B cell (primary cell): ENCODE data around the gene FOXE3. TPM values are rescaled to one million over a fixed set of nuclear protein-coding genes. Genes with fewer than 3 reads are reported as not detected.

ENCODE experiments used
- ATAC-seq: fragments of 200-7000 bp; cut with Tn5 transposase; one replicate; pipeline ENCODE4 v1.10.0; 2021; ENCODE audit warnings: low read depth, mild to moderate bottlenecking, moderate number of reproducible peaks, moderate library complexity
- CTCF ChIA-PET: fragments of 350-600 bp; sonication (Branson Sonifier 250); formaldehyde crosslinking; loops from one replicate; lab custom pipeline; 2021; ENCODE audit warnings: antibody characterized with exemption, inconsistent platforms; lab: Charles Lee
- POLR2A ChIA-PET: fragments of 350-600 bp; sonication (Branson Sonifier 250); formaldehyde crosslinking; loops from one replicate; lab custom pipeline; 2021; ENCODE audit warnings: antibody characterized with exemption; lab: Charles Lee
- DNase-seq: peaks from one replicate; pipeline ENCODE4 v3.0.0; 2013
- H2AFZ ChIP-seq: 2 replicates; pipeline ENCODE4 v1.6.1; 2012; ENCODE audit warnings: mild to moderate bottlenecking, low read depth, low read length; ENCODE audit not compliant: insufficient read depth, poor library complexity, severe bottlenecking
- H3K27ac ChIP-seq, 2 donors: 1 replicate in 1 of 2; 2 replicates in 1 of 2; pipeline ENCODE4 v1.5.1; 2012 to 2013; ENCODE audit warnings: low read length in 2 of 2, mild to moderate bottlenecking in 2 of 2, moderate library complexity in 1 of 2
- H3K27me3 ChIP-seq, 4 experiments: fragments of 200-600 bp in 1 of 4; sonication (generic) in 1 of 4; replicated peaks in 1 of 4; 1 replicate in 2 of 4; 2 replicates in 2 of 4; pipeline versions ENCODE4 v1.6.1 to v1.7.0; 2013 to 2016; ENCODE audit warnings: low read length in 3 of 4, mild to moderate bottlenecking in 2 of 4, mixed read lengths in 1 of 4, moderate library complexity in 1 of 4; ENCODE audit not compliant: insufficient read depth in 4 of 4, control insufficient read depth in 3 of 4; ENCODE audit errors: control extremely low read depth in 1 of 4
- H3K36me3 ChIP-seq, 2 experiments: replicated peaks in 1 of 2; 1 replicate in 1 of 2; 2 replicates in 1 of 2; pipeline versions ENCODE4 v1.6.1 to v1.7.1; 2013; ENCODE audit warnings: low read length in 1 of 2; ENCODE audit not compliant: insufficient read depth in 2 of 2, control insufficient read depth in 1 of 2; ENCODE audit errors: control extremely low read depth in 1 of 2, extremely low read depth in 1 of 2
- H3K4me1 ChIP-seq, 2 donors: fragments of 200-600 bp in 1 of 2; sonication (generic) in 1 of 2; 1 replicate in 1 of 2; 2 replicates in 1 of 2; pipeline versions ENCODE4 v1.5.1 to v1.6.1; 2013 to 2017; ENCODE audit warnings: low read length in 2 of 2; ENCODE audit not compliant: control insufficient read depth in 2 of 2, insufficient read depth in 2 of 2
- H3K4me2 ChIP-seq: replicated peaks from 2 replicates; pipeline ENCODE3; 2012; ENCODE audit warnings: mild to moderate bottlenecking, low read depth, low read length; ENCODE audit not compliant: poor library complexity, severe bottlenecking
- H3K4me3 ChIP-seq, 5 experiments: fragments of 200-600 bp in 1 of 5; sonication (generic) in 1 of 5; 1 replicate in 3 of 5; 2 replicates in 2 of 5; pipeline versions ENCODE4 v1.5.1 to v1.7.0; 2011 to 2016; ENCODE audit warnings: low read length in 4 of 5, mild to moderate bottlenecking in 4 of 5, low read depth in 2 of 5, control low read depth in 1 of 5, moderate library complexity in 1 of 5; ENCODE audit not compliant: insufficient read depth in 1 of 5; ENCODE audit errors: control extremely low read depth in 1 of 5, extremely low read depth in 1 of 5
- H3K79me2 ChIP-seq: fragments of 200-600 bp; sonication (generic); one replicate; pipeline ENCODE4 v1.6.0; 2016; ENCODE audit warnings: low read length; ENCODE audit not compliant: control insufficient read depth, insufficient read depth
- H3K9ac ChIP-seq: fragments of 200-600 bp; sonication (generic); 2 replicates; pipeline ENCODE4 v1.6.1; 2017; ENCODE audit warnings: mild to moderate bottlenecking, low read length, moderate library complexity
- H3K9me3 ChIP-seq, 3 donors: one replicate each; pipeline versions ENCODE4 v1.6.1 to v1.7.1; 2013; ENCODE audit warnings: low read length in 2 of 3; ENCODE audit not compliant: control insufficient read depth in 2 of 3, insufficient read depth in 1 of 3; ENCODE audit errors: control extremely low read depth in 1 of 3
- H4K20me1 ChIP-seq: 2 replicates; pipeline ENCODE4 v1.6.0; 2012; ENCODE audit warnings: mild to moderate bottlenecking, low read length; ENCODE audit not compliant: insufficient read depth, control insufficient read depth, poor library complexity, severe bottlenecking
- H3K27ac Mint-ChIP-seq: one replicate; pipeline ENCODE4 v1.8.0; 2021; ENCODE audit warnings: mixed read lengths
- H3K27me3 Mint-ChIP-seq: one replicate; pipeline ENCODE4 v1.8.0; 2021; ENCODE audit warnings: mixed read lengths
- H3K4me1 Mint-ChIP-seq: one replicate; pipeline ENCODE4 v1.8.0; 2021; ENCODE audit warnings: mixed read lengths
- H3K4me3 Mint-ChIP-seq: one replicate; pipeline ENCODE4 v1.8.0; 2021; ENCODE audit warnings: mixed read lengths
- H3K9me3 Mint-ChIP-seq: one replicate; pipeline ENCODE4 v1.8.0; 2022; ENCODE audit warnings: mixed read lengths; ENCODE audit not compliant: insufficient read depth
- CTCF ChIP-seq: fragments of 200-600 bp; IDR thresholded peaks from one replicate; pipeline ENCODE4 v1.8.0; 2022; ENCODE audit warnings: antibody characterized with exemption, mild to moderate bottlenecking
- EZH2 ChIP-seq: IDR thresholded peaks from 2 replicates; pipeline ENCODE4 v1.6.1; 2012; ENCODE audit warnings: borderline replicate concordance, low read depth, mild to moderate bottlenecking, moderate library complexity, low read length; ENCODE audit not compliant: insufficient read depth, poor library complexity, severe bottlenecking
- WGBS: methylation state at CpG from one replicate; pipeline ENCODE4 v1.1.5; 2013; ENCODE audit warnings: missing lambda C conversion rate; ENCODE audit not compliant: insufficient coverage; 5-methylcytosine and 5-hydroxymethylcytosine counted together
- intact Hi-C: fragments of 100-400 bp; cut with micrococcal nuclease; formaldehyde crosslinking; loops from one replicate; pipeline ENCODE4 v1.10.0; 2022
- polyA plus RNA-seq: library from polyadenylated mRNA; depleted of rRNA; stranded (reverse); fragments of >200 nt; gene quantifications from 2 replicates; pipeline ENCODE4 v1.2.3, GENCODE V29; 2012
- total RNA-seq, 2 donors: library from RNA; stranded (reverse); fragments of 120-200 nt in 1 of 2; gene quantifications; 1 replicate in 1 of 2; 2 replicates in 1 of 2; pipeline versions ENCODE4 v1.2.3 to v1.2.4, GENCODE V29; 2013 to 2022

FOXE3 gene
- total and polyA plus RNA-seq, 2 donors (not counting 1 experiment from before 2014, with no cell fraction given) = not detected

- Mint-ChIP-seq H3K9me3 (peaks cover 4% of the 10 kb centered on the region), H3K27ac (no peak overlapping the region), H3K27me3 (peaks cover 29% of the 10 kb centered on the region), H3K4me1 (peaks cover 18% of the 10 kb centered on the region), H3K4me3 (no peak overlapping the region)
- DNase-seq = no peak
- Histone ChIP-seq H3K79me2 (no peaks in the 10 kb centered on the region), H3K9me3 (peaks cover 0 to 51% (median 15%) of the 10 kb centered on the region in 3 donors), H3K4me2 (no peak overlapping the region), H3K4me1 (peaks cover 29 to 50% of the 10 kb centered on the region in 2 donors), H2AFZ (no peak overlapping the region), H4K20me1 (no peaks in the 10 kb centered on the region), H3K27ac (no peak overlapping the region), H3K36me3 (no peaks in the 10 kb centered on the region), H3K27me3 (peaks cover 1 to 88% (median 69%) of the 10 kb centered on the region in 4 experiments), H3K4me3 (no peak overlapping the region), H3K9ac (no peak overlapping the region)
- ChIA-PET CTCF (interaction anchor here (1.2 kb wide), 1 partner anchor 11 kb away, joined by 4 read pairs; no protein-coding TSS in a partner anchor), POLR2A (no interaction called here)
- intact Hi-C loops = no loop called here
- TF ChIP-seq EZH2 = no peak
- no peak for TF ChIP-seq CTCF
- 53% methylated on average over 3 of the region's 9 CpGs for WGBS
- no peak for ATAC-seq
Measured at GRCh38 chr1:47442842-47443529, 26.9 kb downstream of the FOXE3 start.

GRCh38 chr1:47443530-47444296 lies 27.6 kb downstream of the FOXE3 start:
- no peak overlapping the region for H2AFZ ChIP-seq
- H3K36me3 ChIP-seq = no peaks in the 10 kb centered on the region
- peak overlapping the region; percentile 54 for H3K27ac Mint-ChIP-seq
- peaks cover 0 to 49% (median 15%) of the 10 kb centered on the region in 3 donors for H3K9me3 ChIP-seq
- intact Hi-C loops = no loop called here
- peaks cover 26 to 48% of the 10 kb centered on the region in 2 donors for H3K4me1 ChIP-seq
- WGBS = 18% methylated on average over 30 of the region's 45 CpGs
- no peak overlapping the region for H3K9ac ChIP-seq
- H3K27me3 Mint-ChIP-seq = peaks cover 36% of the 10 kb centered on the region
- DNase-seq (peak; percentile 42), ATAC-seq (no peak)
- no peaks in the 10 kb centered on the region for H4K20me1 ChIP-seq
- CTCF ChIA-PET = no interaction called here
- no peak overlapping the region for H3K4me3 ChIP-seq
- no peak overlapping the region for H3K27ac ChIP-seq
- no peak for TF ChIP-seq EZH2
- TF ChIP-seq CTCF = no peak
- peaks cover 16% of the 10 kb centered on the region for H3K4me1 Mint-ChIP-seq
- H3K4me3 Mint-ChIP-seq = peak overlapping the region; percentile 69
- no peaks in the 10 kb centered on the region for H3K79me2 ChIP-seq
- H3K4me2 ChIP-seq = no peak overlapping the region
- POLR2A ChIA-PET = no interaction called here
- H3K9me3 Mint-ChIP-seq = peaks cover 4% of the 10 kb centered on the region
- peaks cover 1 to 91% (median 72%) of the 10 kb centered on the region in 4 experiments for H3K27me3 ChIP-seq
